ENCODE data around the gene DNAJC30. TPM values are rescaled to one million over a fixed set of nuclear protein-coding genes. Genes with fewer than 3 reads are reported as not detected.
A peak's percentile ranks its signal among the peaks of the same experiment; 100 is the strongest.
"Not testable (repeated sequence)": the region's sequence is repeated elsewhere in the genome, so short reads cannot be mapped to it uniquely, and the experiment has no call there.

Gene DNAJC30
- total RNA-seq, 1 experiment from 2014 or later, result 2.5 TPM

GRCh38 chr7:73683788-73684693, 788 bp upstream of the DNAJC30 start:
- DNase-seq (ENCODE audit: low read depth), result no peak

GRCh38 chr7:73682745-73683055, 553 bp downstream of the DNAJC30 start:
- DNase-seq (ENCODE audit: low read depth), result no peak

- DNase-seq (ENCODE audit: low read depth), result peak; percentile 49
Measured at GRCh38 chr7:73681031-73681430, 2.2 kb downstream of the DNAJC30 start.

GRCh38 chr7:73680501-73680900, 2.8 kb downstream of the DNAJC30 start:
- DNase-seq (ENCODE audit: low read depth), result no peak

- DNase-seq (ENCODE audit: low read depth), result no peak
Measured at GRCh38 chr7:73679709-73680108, 3.5 kb downstream of the DNAJC30 start.

GRCh38 chr7:73678862-73679261, 4.4 kb downstream of the DNAJC30 start:
- DNase-seq (ENCODE audit: low read depth), result no peak

- DNase-seq (ENCODE audit: low read depth), result not testable (repeated sequence)
Measured at GRCh38 chr7:73676062-73676461, 7.2 kb downstream of the DNAJC30 start.

- DNase-seq (ENCODE audit: low read depth), result no peak
Measured at GRCh38 chr7:73674468-73675124, 8.7 kb downstream of the DNAJC30 start.

GRCh38 chr7:73671857-73672445, 11.3 kb downstream of the DNAJC30 start:
- DNase-seq (ENCODE audit: low read depth), result no peak

- no peak for DNase-seq (ENCODE audit: low read depth)
Measured at GRCh38 chr7:73671322-73671661, 12.0 kb downstream of the DNAJC30 start.

GRCh38 chr7:73669858-73670385, 13.3 kb downstream of the DNAJC30 start:
- no peak for DNase-seq (ENCODE audit: low read depth)

GRCh38 chr7:73669288-73669701, 14.0 kb downstream of the DNAJC30 start:
- no peak for DNase-seq (ENCODE audit: low read depth)

GRCh38 chr7:73668886-73669230, 14.4 kb downstream of the DNAJC30 start:
- no peak for DNase-seq (ENCODE audit: low read depth)

GRCh38 chr7:73668103-73668885, 15.0 kb downstream of the DNAJC30 start:
- no peak for DNase-seq (ENCODE audit: low read depth)

- peak; percentile 89 for DNase-seq (ENCODE audit: low read depth)
Measured at GRCh38 chr7:73667344-73668102, 15.7 kb downstream of the DNAJC30 start, which contains the start of gene VPS37D. TSS of gene VPS37D (plus strand) at chr7:73667831. CDS start at chr7:73667959, 128 bp downstream.

GRCh38 chr7:73663033-73663432, 20.2 kb downstream of the DNAJC30 start:
- no peak for DNase-seq (ENCODE audit: low read depth)

GRCh38 chr7:73660594-73660993, 22.7 kb downstream of the DNAJC30 start:
- not testable (repeated sequence) for DNase-seq (ENCODE audit: low read depth)

GRCh38 chr7:73659983-73660382, 23.3 kb downstream of the DNAJC30 start:
- no peak for DNase-seq (ENCODE audit: low read depth)

GRCh38 chr7:73655309-73655708, 27.9 kb downstream of the DNAJC30 start:
- DNase-seq (ENCODE audit: low read depth), result not testable (repeated sequence)

GRCh38 chr7:73652541-73652949, 30.7 kb downstream of the DNAJC30 start:
- DNase-seq (ENCODE audit: low read depth), result no peak

GRCh38 chr7:73650524-73650923, 32.7 kb downstream of the DNAJC30 start:
- DNase-seq (ENCODE audit: low read depth), result no peak

All from RPMI7951 (cell line).